Measurements from ENCODE around the gene SLC32A1. TPM values are rescaled to one million over a fixed set of nuclear protein-coding genes. Genes with fewer than 3 reads are reported as not detected.

Gene SLC32A1
- total RNA-seq, 1 donor from 2014 or later: not detected

DNA sequence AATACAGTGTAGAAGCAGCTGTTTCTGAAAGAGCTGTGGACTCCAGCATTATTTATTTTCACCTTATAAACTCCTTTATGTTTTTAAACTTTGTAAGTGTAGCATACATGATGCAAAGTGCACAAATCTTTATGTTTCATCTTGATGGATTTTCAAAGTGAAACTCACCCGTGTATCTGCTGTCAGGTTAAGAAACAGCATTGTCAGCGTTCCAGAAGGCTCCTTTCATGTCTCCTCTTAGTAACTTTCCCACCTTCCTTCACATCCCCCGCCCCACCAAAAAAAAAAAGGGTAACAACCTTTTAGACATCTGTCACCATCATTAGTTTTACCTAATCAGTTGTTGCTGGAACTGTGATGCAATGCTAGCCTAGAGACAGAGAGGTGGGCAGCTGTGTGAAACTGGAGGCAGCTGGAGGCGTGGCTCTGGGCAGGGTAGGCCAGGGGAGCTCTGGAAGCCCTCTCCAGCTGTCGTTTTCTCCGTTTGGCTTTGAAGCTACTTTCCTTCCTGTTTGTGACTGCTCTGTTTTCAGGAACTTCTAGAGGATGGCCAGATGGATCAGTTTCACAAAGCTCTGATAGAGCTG is 31.1 kb downstream of the SLC32A1 start:
- no peak for DNase-seq (ENCODE audit: low spot score, unreplicated experiment)
- Mint-ChIP-seq H3K36me3 (ENCODE audit: insufficient read depth) (peaks cover 18% of the 10 kb centered on the region), H3K27ac (no peak overlapping the region), H3K9me3 (ENCODE audit: low read depth) (no peaks in the 10 kb centered on the region), H3K4me3 (ENCODE audit: low read depth) (no peak overlapping the region), H3K27me3 (no peaks in the 10 kb centered on the region), H3K4me1 (ENCODE audit: low read depth) (no peaks in the 10 kb centered on the region)
- TF ChIP-seq, protein P1, sequence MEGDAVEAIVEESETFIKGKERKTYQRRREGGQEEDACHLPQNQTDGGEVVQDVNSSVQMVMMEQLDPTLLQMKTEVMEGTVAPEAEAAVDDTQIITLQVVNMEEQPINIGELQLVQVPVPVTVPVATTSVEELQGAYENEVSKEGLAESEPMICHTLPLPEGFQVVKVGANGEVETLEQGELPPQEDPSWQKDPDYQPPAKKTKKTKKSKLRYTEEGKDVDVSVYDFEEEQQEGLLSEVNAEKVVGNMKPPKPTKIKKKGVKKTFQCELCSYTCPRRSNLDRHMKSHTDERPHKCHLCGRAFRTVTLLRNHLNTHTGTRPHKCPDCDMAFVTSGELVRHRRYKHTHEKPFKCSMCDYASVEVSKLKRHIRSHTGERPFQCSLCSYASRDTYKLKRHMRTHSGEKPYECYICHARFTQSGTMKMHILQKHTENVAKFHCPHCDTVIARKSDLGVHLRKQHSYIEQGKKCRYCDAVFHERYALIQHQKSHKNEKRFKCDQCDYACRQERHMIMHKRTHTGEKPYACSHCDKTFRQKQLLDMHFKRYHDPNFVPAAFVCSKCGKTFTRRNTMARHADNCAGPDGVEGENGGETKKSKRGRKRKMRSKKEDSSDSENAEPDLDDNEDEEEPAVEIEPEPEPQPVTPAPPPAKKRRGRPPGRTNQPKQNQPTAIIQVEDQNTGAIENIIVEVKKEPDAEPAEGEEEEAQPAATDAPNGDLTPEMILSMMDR (IDR thresholded peaks at IDR 0.05; ENCODE audit: unreplicated experiment): no peak

DNA sequence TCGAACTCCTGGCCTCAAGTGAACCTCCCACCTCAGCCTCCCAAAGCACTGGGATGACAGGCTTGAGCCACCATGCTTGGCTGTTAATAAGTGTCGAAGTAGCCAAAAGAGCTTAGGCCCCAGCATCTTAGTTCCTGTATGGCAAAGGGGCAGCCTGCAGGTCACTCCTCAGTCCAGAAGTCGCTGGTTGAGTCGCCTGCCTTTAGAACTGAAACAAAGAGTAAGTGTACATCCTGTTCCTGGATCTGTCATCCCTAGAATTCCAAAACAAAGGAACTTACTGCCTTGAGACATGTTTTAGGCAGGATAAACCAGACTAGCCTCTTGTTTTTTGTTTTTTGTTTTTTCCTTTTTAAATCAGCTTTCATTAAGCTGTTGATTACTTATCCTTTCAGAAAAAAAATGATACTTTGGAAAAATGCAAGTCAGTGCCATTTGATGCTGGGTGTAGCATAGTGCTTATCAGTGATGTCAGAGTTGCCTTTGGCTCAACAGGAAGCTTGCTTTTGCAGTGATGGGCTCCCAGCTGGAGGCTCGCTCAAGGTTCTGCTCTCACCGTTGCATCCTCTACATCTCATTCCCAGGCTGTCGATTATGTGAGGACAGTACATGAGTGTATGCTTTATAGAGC is 33.0 kb downstream of the SLC32A1 start:
- H3K27ac Mint-ChIP-seq: no peak overlapping the region
- TF ChIP-seq, protein P1 (IDR thresholded peaks at IDR 0.05; ENCODE audit: unreplicated experiment): no peak
- H3K4me1 Mint-ChIP-seq (ENCODE audit: low read depth): no peaks in the 10 kb centered on the region
- H3K4me3 Mint-ChIP-seq (ENCODE audit: low read depth): no peak overlapping the region
- no peaks in the 10 kb centered on the region for H3K27me3 Mint-ChIP-seq
- DNase-seq (ENCODE audit: low spot score, unreplicated experiment): no peak
- H3K36me3 Mint-ChIP-seq (ENCODE audit: insufficient read depth): peaks cover 28% of the 10 kb centered on the region
- no peaks in the 10 kb centered on the region for H3K9me3 Mint-ChIP-seq (ENCODE audit: low read depth)

DNA sequence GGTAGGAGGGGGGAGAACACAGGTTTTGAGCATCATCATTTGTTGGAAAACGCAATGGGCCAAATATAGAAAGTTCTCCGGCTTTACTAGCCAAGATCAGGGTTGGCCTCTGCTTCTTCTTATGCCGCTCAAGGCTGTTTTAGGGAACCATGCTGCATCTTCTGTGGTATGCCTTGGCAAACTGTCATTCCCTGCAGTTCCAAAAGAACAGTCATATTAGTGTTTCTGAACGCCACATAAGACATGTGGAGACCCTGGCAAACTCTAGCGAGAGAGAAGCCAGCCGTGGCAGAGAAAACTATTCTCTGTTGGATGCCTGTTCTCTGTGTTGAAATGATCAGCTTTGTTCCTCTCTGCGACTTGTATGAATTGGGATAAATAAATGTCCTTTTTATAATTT is 34.8 kb downstream of the SLC32A1 start:
- no peak for DNase-seq (ENCODE audit: low spot score, unreplicated experiment)
- H3K4me1 Mint-ChIP-seq (ENCODE audit: low read depth): no peaks in the 10 kb centered on the region
- TF ChIP-seq, protein P1 (IDR thresholded peaks at IDR 0.05; ENCODE audit: unreplicated experiment): no peak
- H3K27me3 Mint-ChIP-seq: no peaks in the 10 kb centered on the region
- peaks cover 30% of the 10 kb centered on the region for H3K36me3 Mint-ChIP-seq (ENCODE audit: insufficient read depth)
- no peak overlapping the region for H3K4me3 Mint-ChIP-seq (ENCODE audit: low read depth)
- no peaks in the 10 kb centered on the region for H3K9me3 Mint-ChIP-seq (ENCODE audit: low read depth)
- no peak overlapping the region for H3K27ac Mint-ChIP-seq

DNA sequence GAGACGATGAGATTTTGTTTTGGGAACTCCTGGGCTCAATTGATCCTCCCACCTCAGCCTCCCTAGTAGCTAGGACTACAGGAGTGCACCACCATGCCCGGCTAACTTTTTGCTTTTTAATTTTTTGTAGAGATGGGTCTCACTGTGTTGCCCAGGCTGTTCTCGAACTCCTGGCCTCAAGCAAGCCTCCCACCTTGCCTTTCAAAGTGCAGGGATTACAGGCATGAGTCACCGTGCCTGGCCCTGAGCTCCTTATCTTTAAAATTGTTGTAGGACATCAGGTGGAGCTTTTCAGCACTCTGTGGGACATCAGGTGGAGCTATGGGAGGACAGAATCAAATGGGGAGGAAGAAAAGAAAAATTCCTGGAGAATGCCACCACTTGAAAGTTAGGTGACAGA is 36.7 kb downstream of the SLC32A1 start:
- Mint-ChIP-seq H3K9me3 (ENCODE audit: low read depth) (no peaks in the 10 kb centered on the region), H3K36me3 (ENCODE audit: insufficient read depth) (peaks cover 29% of the 10 kb centered on the region), H3K4me3 (ENCODE audit: low read depth) (no peak overlapping the region), H3K4me1 (ENCODE audit: low read depth) (no peaks in the 10 kb centered on the region), H3K27me3 (no peaks in the 10 kb centered on the region), H3K27ac (no peak overlapping the region)
- no peak for DNase-seq (ENCODE audit: low spot score, unreplicated experiment)
- TF ChIP-seq, protein P1 (IDR thresholded peaks at IDR 0.05; ENCODE audit: unreplicated experiment): no peak

DNA sequence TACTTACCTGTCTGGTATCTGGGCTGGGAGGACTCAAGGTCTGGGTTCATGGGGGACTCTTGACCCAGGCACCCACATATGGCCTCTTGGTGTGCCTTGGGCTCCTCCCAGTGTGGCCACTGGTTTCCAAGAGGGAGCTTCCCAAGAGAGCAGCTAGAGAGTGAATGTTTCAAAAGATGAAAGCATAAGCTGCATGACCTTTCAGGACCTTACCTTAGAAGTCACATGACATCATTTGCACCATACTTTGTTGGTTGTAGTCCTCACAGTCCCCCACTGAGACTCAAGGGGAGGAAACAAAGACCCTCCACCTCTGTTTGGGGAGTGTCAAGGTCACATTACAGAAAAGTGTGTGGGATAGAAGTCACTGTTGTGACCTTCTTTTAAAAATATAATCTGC is 37.9 kb downstream of the SLC32A1 start:
- TF ChIP-seq, protein P1 (IDR thresholded peaks at IDR 0.05; ENCODE audit: unreplicated experiment): no peak
- Mint-ChIP-seq H3K36me3 (ENCODE audit: insufficient read depth) (peaks cover 29% of the 10 kb centered on the region), H3K4me3 (ENCODE audit: low read depth) (no peak overlapping the region), H3K4me1 (ENCODE audit: low read depth) (no peaks in the 10 kb centered on the region), H3K27me3 (no peaks in the 10 kb centered on the region), H3K9me3 (ENCODE audit: low read depth) (no peaks in the 10 kb centered on the region), H3K27ac (no peak overlapping the region)
- no peak for DNase-seq (ENCODE audit: low spot score, unreplicated experiment)

Measured in progenitor cell of endocrine pancreas (in vitro differentiated cells).